GM18907 (cell line): ENCODE results near the gene SYNE2.

Experiments used
- ATAC-seq: cut with Tn5 transposase; IDR thresholded peaks from one replicate; pipeline ENCODE4 v1.9.1; 2021; ENCODE audit warnings: mild to moderate bottlenecking, moderate library complexity; ENCODE audit not compliant: unreplicated experiment

Gene SYNE2

GRCh38 chr14:63952053-63952932 is 99.5 kb downstream of the SYNE2 start:
- ATAC-seq: no peak

GRCh38 chr14:63952933-63953437 is 100.2 kb downstream of the SYNE2 start:
- no peak for ATAC-seq

- ATAC-seq: no peak
These were observed 103.5 kb downstream of the SYNE2 start for GRCh38 chr14:63956326-63956725.

GRCh38 chr14:63960926-63961567 is 108.2 kb downstream of the SYNE2 start:
- ATAC-seq: no peak

GRCh38 chr14:63962906-63963305 is 110.1 kb downstream of the SYNE2 start:
- ATAC-seq: no peak

GRCh38 chr14:63963439-63963838 is 110.6 kb downstream of the SYNE2 start:
- no peak for ATAC-seq

- no peak for ATAC-seq
These were observed 111.3 kb downstream of the SYNE2 start for GRCh38 chr14:63964113-63964512.

GRCh38 chr14:63966407-63966806 is 113.6 kb downstream of the SYNE2 start:
- ATAC-seq: no peak

GRCh38 chr14:63972323-63972932 is 119.6 kb downstream of the SYNE2 start:
- no peak for ATAC-seq

GRCh38 chr14:63974176-63974575 is 121.4 kb downstream of the SYNE2 start:
- ATAC-seq: no peak

- no peak for ATAC-seq
These were observed 128.8 kb downstream of the SYNE2 start for GRCh38 chr14:63981569-63981968.

GRCh38 chr14:63982156-63982555 is 129.4 kb downstream of the SYNE2 start:
- no peak for ATAC-seq

- no peak for ATAC-seq
These were observed 129.8 kb downstream of the SYNE2 start for GRCh38 chr14:63982629-63983028.

- ATAC-seq: no peak
These were observed 134.2 kb downstream of the SYNE2 start for GRCh38 chr14:63986789-63987533.

- ATAC-seq: no peak
These were observed 135.8 kb downstream of the SYNE2 start for GRCh38 chr14:63988579-63988978.

GRCh38 chr14:63991833-63992232 is 139.0 kb downstream of the SYNE2 start:
- ATAC-seq: no peak

GRCh38 chr14:63992858-63993257 is 140.1 kb downstream of the SYNE2 start:
- no peak for ATAC-seq

GRCh38 chr14:63993992-63994391 is 141.2 kb downstream of the SYNE2 start:
- ATAC-seq: no peak

GRCh38 chr14:63995285-63995684 is 142.5 kb downstream of the SYNE2 start:
- ATAC-seq: no peak

- ATAC-seq: no peak
These were observed 143.2 kb downstream of the SYNE2 start for GRCh38 chr14:63996016-63996415.

GRCh38 chr14:63996625-63997220 is 143.9 kb downstream of the SYNE2 start:
- no peak for ATAC-seq
